SU-DHL-6 (cell line): ENCODE results near the gene DHRS11.

ENCODE experiments used
- H2AFZ ChIP-seq: fragments of 200-600 bp; sonication (generic); 2 replicates; pipeline ENCODE4 v1.6.1; 2014; ENCODE audit warnings: low read depth, mild to moderate bottlenecking, moderate library complexity, mixed read lengths, antibody characterized with exemption, low read length; ENCODE audit not compliant: severe bottlenecking
- H3F3A ChIP-seq: fragments of 200-600 bp; shearing (Covaris generic); 2 replicates; pipeline ENCODE4 v1.6.0; 2016; ENCODE audit warnings: antibody characterized with exemption, mild to moderate bottlenecking; ENCODE audit not compliant: insufficient read depth
- H3K27ac ChIP-seq: fragments of 200-600 bp; sonication (generic); 2 replicates; pipeline ENCODE4 v1.5.1; 2016; ENCODE audit warnings: low read depth, mild to moderate bottlenecking, low read length, moderate library complexity, mixed read lengths
- H3K27me3 ChIP-seq: fragments of 200-600 bp; sonication (generic), shearing (Covaris generic); 2 replicates; pipeline ENCODE4 v1.6.0; 2014; ENCODE audit warnings: mild to moderate bottlenecking, low read length
- H3K36me3 ChIP-seq: fragments of 200-600 bp; sonication (generic); 2 replicates; pipeline ENCODE4 v1.6.1; 2014; ENCODE audit warnings: mild to moderate bottlenecking, low read length, mixed read lengths
- H3K4me2 ChIP-seq: fragments of 300-600, 200-600 bp; shearing (Covaris generic), sonication (generic); 2 replicates; pipeline ENCODE4 v1.6.0; 2014; ENCODE audit warnings: low read length, low read depth, mild to moderate bottlenecking; ENCODE audit not compliant: poor library complexity, severe bottlenecking
- H3K4me3 ChIP-seq: fragments of 200-600 bp; sonication (generic); 2 replicates; pipeline ENCODE4 v1.5.1; 2014; ENCODE audit warnings: antibody characterized with exemption, low read length, mild to moderate bottlenecking, mixed read lengths; ENCODE audit not compliant: insufficient read depth, poor library complexity, severe bottlenecking
- H3K79me2 ChIP-seq: fragments of 200-600 bp; sonication (generic); 2 replicates; pipeline ENCODE4 v1.6.1; 2014; ENCODE audit warnings: mild to moderate bottlenecking, low read length, moderate library complexity; ENCODE audit not compliant: insufficient read depth
- H3K9ac ChIP-seq: fragments of 200-600 bp; sonication (generic); 2 replicates; pipeline ENCODE4 v1.7.0; 2014; ENCODE audit warnings: mild to moderate bottlenecking, low read length
- H3K9me2 ChIP-seq: fragments of 200-600 bp; sonication (generic); replicated peaks from 2 replicates; pipeline ENCODE4 v1.6.1; 2014; ENCODE audit warnings: low read length; ENCODE audit not compliant: insufficient read depth
- H3K9me3 ChIP-seq: fragments of 200-600 bp; sonication (generic); 2 replicates; pipeline ENCODE4 v1.6.1; 2014; ENCODE audit warnings: low read length, mixed read lengths; ENCODE audit not compliant: insufficient read depth
- H4K20me1 ChIP-seq: fragments of 200-600 bp; sonication (generic); 2 replicates; pipeline ENCODE4 v1.6.1; 2014; ENCODE audit warnings: low read depth, mild to moderate bottlenecking, antibody characterized with exemption, low read length, moderate library complexity, mixed read lengths
- EZH2phosphoT487 ChIP-seq: fragments of 200-600 bp; sonication (generic), shearing (Covaris generic); conservative IDR thresholded peaks from 2 replicates; pipeline ENCODE4 v1.6.1; 2018; ENCODE audit warnings: mild to moderate bottlenecking, antibody characterized with exemption, low read length, moderate library complexity, mixed read lengths
- TF ChIP-seq, protein P1 (sequence below): fragments of 200-600 bp; sonication (generic); IDR thresholded peaks from one replicate; pipeline ENCODE4 v1.5.1; 2017; ENCODE audit warnings: antibody characterized with exemption, mild to moderate bottlenecking, low read length, moderate library complexity; ENCODE audit not compliant: insufficient read depth, poor library complexity, severe bottlenecking

Gene DHRS11

GRCh38 chr17:36553459-36553858, 38.2 kb upstream of the DHRS11 start:
- H2AFZ ChIP-seq, result no peak overlapping the region
- H3K4me3 ChIP-seq, result no peak overlapping the region
- H3K9me2 ChIP-seq, result no peaks in the 10 kb centered on the region
- H3K9me3 ChIP-seq, result no peaks in the 10 kb centered on the region
- H3K79me2 ChIP-seq, result peaks cover 89% of the 10 kb centered on the region
- peaks cover 45% of the 10 kb centered on the region for H4K20me1 ChIP-seq
- no peak overlapping the region for H3K4me2 ChIP-seq
- peaks cover 32% of the 10 kb centered on the region for H3F3A ChIP-seq
- H3K27me3 ChIP-seq, result no peaks in the 10 kb centered on the region
- H3K9ac ChIP-seq, result no peak overlapping the region
- TF ChIP-seq, protein P1, sequence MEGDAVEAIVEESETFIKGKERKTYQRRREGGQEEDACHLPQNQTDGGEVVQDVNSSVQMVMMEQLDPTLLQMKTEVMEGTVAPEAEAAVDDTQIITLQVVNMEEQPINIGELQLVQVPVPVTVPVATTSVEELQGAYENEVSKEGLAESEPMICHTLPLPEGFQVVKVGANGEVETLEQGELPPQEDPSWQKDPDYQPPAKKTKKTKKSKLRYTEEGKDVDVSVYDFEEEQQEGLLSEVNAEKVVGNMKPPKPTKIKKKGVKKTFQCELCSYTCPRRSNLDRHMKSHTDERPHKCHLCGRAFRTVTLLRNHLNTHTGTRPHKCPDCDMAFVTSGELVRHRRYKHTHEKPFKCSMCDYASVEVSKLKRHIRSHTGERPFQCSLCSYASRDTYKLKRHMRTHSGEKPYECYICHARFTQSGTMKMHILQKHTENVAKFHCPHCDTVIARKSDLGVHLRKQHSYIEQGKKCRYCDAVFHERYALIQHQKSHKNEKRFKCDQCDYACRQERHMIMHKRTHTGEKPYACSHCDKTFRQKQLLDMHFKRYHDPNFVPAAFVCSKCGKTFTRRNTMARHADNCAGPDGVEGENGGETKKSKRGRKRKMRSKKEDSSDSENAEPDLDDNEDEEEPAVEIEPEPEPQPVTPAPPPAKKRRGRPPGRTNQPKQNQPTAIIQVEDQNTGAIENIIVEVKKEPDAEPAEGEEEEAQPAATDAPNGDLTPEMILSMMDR, result no peak
- TF ChIP-seq EZH2phosphoT487, result no peak
- no peak overlapping the region for H3K27ac ChIP-seq
- peaks cover 41% of the 10 kb centered on the region; the same call in 1 of the 2 replicates for H3K36me3 ChIP-seq

DNA sequence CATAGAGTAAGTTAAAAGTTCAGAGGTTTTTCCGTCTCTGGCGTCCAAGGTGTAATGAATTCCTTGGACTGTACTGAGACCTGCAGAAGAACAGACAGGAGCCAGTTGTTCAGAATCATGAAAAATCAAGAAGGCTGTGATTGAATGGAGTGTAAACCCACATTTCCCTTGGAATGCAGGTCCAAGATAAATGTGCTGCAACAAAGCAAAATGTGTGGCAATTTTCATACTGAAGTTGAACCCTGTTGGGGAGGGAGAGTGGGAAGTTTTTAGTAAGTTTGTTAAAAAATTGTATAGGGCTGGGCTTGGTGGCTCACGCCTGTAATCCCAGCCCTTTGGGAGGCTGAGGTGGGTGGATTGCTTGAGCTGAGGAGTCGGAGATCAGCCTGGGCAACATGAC, 25.6 kb upstream of the DHRS11 start:
- H3K36me3 ChIP-seq, result peaks cover 31% of the 10 kb centered on the region
- no peaks in the 10 kb centered on the region for H3K9me3 ChIP-seq
- no peak overlapping the region for H3K4me2 ChIP-seq

DNA sequence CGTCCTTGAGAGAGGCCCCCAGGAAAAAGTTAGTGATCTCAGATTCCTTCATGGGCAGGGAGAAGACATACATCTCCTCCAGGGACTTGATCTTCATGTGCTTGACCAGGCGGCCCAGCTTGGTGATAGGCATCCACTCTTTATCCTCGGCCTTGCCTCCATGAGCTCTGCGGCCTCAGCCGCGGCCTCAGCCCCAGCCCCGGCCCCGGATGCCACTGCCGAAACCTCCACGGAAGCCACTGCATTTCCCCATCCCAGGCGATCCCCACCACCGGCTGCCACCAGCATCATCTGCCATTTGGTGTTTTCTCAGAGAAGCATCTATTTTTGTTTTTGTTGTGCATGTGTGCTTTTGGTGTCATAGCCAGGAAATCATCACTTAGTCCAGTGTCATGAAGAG, 16.7 kb upstream of the DHRS11 start:
- Histone ChIP-seq H2AFZ (no peak overlapping the region), H3K27ac (no peak overlapping the region), H3K79me2 (peaks cover 54% of the 10 kb centered on the region), H3F3A (no peaks in the 10 kb centered on the region), H3K4me2 (no peak overlapping the region), H3K9ac (no peak overlapping the region), H3K9me2 (no peaks in the 10 kb centered on the region), H3K27me3 (no peaks in the 10 kb centered on the region), H3K4me3 (no peak overlapping the region), H3K9me3 (no peaks in the 10 kb centered on the region), H4K20me1 (peaks cover 4% of the 10 kb centered on the region; the same call in 1 of the 2 replicates), H3K36me3 (peaks cover 27% of the 10 kb centered on the region; the same call in 1 of the 2 replicates)
- TF ChIP-seq, protein P1, result no peak
- no peak for TF ChIP-seq EZH2phosphoT487

More for the DNA sequence above, 25.6 kb upstream of the DHRS11 start:
- Histone ChIP-seq H4K20me1 (0 out of 2 replicates have a peak, but pooled peaks cover 10% of the 10 kb centered on the region), H3K9me2 (no peaks in the 10 kb centered on the region), H3K4me3 (no peak overlapping the region), H3K79me2 (peaks cover 38% of the 10 kb centered on the region), H3K27me3 (no peaks in the 10 kb centered on the region), H3K27ac (no peak overlapping the region), H3F3A (0 out of 2 replicates have a peak, but pooled peaks cover 2% of the 10 kb centered on the region), H2AFZ (no peak overlapping the region), H3K9ac (no peak overlapping the region)
- TF ChIP-seq EZH2phosphoT487, result no peak
- TF ChIP-seq, protein P1, result no peak
